SK-N-MC (cell line): ENCODE measurements around the gene ZCCHC12.
A peak's percentile ranks its signal among the peaks of the same experiment; 100 is the strongest.
"Not testable (repeated sequence)": the region's sequence is repeated elsewhere in the genome, so short reads cannot be mapped to it uniquely, and the experiment has no call there.

Experiments used
- DNase-seq: peaks from one replicate; pipeline ENCODE4 v3.0.0-alpha.2; 2011; ENCODE audit warnings: low read depth, low spot score
- H3K27ac ChIP-seq: fragments of 200-600 bp; sonication (generic); 2 replicates; pipeline ENCODE4 v1.5.1; 2016; ENCODE audit warnings: mixed run types
- H3K36me3 ChIP-seq: fragments of 200-600 bp; sonication (generic); 2 replicates; pipeline ENCODE4 v1.6.1; 2017; ENCODE audit warnings: antibody characterized with exemption, low read length, mixed read lengths; ENCODE audit not compliant: insufficient read depth
- H3K4me3 ChIP-seq: fragments of 200-600 bp; sonication (generic); 2 replicates; pipeline ENCODE4 v1.5.1; 2016
- H3K9ac ChIP-seq: fragments of 200-600 bp; sonication (generic); 2 replicates; pipeline ENCODE4 v1.8.0; 2017; ENCODE audit warnings: mixed run types, mixed read lengths; ENCODE audit not compliant: insufficient read length
- H3K9me3 ChIP-seq: fragments of 200-600 bp; sonication (generic); 2 replicates; pipeline ENCODE4 v1.6.1; 2017; ENCODE audit warnings: low read depth, mild to moderate bottlenecking, antibody characterized with exemption, low read length, moderate library complexity, mixed read lengths
- EZH2 ChIP-seq: fragments of 200-600 bp; sonication (generic); IDR thresholded peaks from one replicate; pipeline ENCODE4 v1.6.1; 2017; ENCODE audit warnings: antibody characterized with exemption
- FOXP2 ChIP-seq: optimal IDR thresholded peaks from 2 replicates; pipeline ENCODE3; 2011; ENCODE audit warnings: mild to moderate bottlenecking, moderate library complexity; ENCODE audit not compliant: insufficient read depth; ENCODE audit errors: extremely low read length, control extremely low read depth
- POLR2AphosphoS5 ChIP-seq: IDR thresholded peaks from 2 replicates; pipeline ENCODE4 v1.6.1; 2012; ENCODE audit warnings: mild to moderate bottlenecking, low read depth, low read length, borderline replicate concordance

ZCCHC12 gene

DNA sequence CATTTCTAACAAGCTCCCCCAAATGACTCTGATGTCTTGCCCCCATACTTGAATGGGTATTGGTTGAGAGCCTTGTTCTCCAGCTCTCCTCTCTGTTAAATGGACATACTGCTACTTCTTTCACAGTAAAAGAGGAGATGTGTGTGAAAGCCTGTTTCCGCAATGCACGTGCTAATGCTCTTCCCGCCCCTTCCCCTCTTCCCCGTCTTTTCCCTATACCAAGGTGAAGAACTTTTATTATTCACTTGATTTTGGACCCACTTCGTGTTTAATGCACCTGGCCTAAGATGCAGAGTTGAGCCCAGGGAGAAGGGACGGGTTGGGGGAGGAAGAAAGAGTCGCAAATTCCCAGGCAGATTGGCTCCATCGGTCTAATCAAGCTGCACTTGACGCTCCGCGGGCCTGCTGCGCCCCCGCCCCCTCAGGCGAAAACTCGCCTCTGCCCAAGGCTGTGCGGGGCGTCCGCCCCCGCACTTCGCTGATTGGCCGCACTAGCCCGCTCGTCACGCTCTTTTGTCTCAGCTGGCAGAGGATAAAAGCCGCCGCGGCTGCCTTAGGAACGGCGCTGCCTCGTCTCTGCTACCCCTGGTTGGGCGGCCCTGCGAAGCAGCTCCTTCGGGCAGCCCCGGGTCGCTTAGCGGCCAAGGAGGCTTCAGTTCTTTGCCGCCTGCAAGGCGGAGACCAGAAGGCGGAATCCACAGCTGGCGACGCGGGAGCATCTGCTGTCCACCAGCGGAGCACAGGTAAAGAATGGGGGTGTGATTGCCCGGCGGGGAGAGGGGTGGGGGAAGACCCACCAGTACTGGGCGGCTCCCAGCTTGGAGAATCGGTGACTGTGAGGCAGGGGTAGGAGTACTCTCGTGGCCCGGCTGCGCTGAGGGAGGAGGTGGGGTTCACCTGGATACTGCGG is at the start of gene ZCCHC12:
Gene ZCCHC12, plus strand, starts transcription at position 562 of the 910 bp plus-strand sequence. CDS start 1,421 bp downstream, outside the sequence.
- TF ChIP-seq EZH2 (no peak), POLR2AphosphoS5 (peak; percentile 17; the same call in 1 of the 2 replicates), FOXP2 (no peak)
- H3K9ac ChIP-seq = no peak within 1 kb of the TSS
- no peaks in the 10 kb centered on the region for H3K9me3 ChIP-seq
- no peak for DNase-seq
- peak within 1 kb of the TSS; percentile 74 for H3K4me3 ChIP-seq
- H3K27ac ChIP-seq = no peak within 1 kb of the TSS
- no peaks in the 10 kb centered on the region for H3K36me3 ChIP-seq

DNA sequence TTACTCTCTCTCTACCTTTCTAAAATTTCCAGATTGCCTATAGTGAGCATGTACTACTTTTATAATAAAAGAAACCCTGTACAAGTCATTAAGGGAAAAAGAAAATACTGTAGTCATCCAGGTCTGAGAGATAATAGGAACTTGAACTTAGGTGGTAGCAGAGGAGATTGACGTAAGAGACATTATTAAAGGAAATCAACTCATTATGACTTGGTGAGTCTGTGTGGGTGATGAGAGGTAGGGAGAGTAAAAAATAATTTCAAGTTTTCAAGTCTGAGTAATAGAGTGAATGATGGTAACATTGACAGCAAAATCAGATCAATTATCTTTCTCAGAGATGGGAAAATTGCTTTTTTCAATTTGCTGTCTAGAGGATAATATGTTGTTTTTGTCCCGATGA is 44.0 kb upstream of the ZCCHC12 start:
- no peak overlapping the region for H3K9ac ChIP-seq
- DNase-seq = no peak
- H3K27ac ChIP-seq = no peak overlapping the region

DNA sequence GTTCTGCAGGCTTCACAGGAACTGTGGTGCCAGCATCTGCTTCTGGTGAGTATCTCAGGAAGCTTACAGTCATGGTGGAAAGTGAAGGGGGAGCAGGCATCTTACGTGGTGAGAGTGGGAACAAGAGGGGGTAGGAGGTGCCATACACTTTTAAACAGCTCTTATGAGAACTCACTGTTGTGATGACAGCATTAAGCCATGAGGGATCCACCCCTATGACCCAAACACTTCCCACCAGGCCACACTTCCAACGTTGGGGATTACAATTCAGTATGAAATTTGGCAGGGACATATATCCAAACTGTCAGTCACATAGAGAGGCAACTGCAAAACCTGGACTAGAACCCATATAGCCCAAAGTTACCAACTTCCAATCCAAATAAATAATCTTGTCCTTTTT is 43.1 kb upstream of the ZCCHC12 start:
- Histone ChIP-seq H3K27ac (no peak overlapping the region), H3K9me3 (no peaks in the 10 kb centered on the region), H3K4me3 (no peak overlapping the region), H3K9ac (no peak overlapping the region), H3K36me3 (no peaks in the 10 kb centered on the region)
- no peak for TF ChIP-seq POLR2AphosphoS5
- no peak for TF ChIP-seq FOXP2
- no peak for TF ChIP-seq EZH2
- no peak for DNase-seq

More for the DNA sequence above, 44.0 kb upstream of the ZCCHC12 start:
- Histone ChIP-seq H3K9me3 (no peaks in the 10 kb centered on the region), H3K36me3 (no peaks in the 10 kb centered on the region), H3K4me3 (no peak overlapping the region)
- TF ChIP-seq FOXP2 = no peak
- no peak for TF ChIP-seq EZH2
- no peak for TF ChIP-seq POLR2AphosphoS5

DNA sequence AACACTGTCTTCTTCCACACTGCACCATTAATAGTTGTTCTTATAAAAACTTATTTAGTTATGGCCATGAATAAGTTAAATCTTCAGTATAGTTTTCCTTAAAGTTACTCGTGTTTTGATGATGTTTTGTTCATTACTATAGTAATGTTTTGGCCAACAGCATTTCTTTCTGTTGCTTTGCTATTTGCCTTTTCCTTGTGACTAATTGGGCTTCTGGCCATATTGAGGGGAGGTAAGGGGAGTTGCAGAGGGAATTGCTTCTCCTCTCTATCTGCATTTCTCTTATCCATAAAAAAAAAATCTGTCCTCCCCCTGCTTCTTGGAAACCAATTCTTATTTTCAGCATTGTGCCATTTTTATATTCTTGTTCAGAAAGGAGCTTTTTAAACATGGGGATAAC is 42.7 kb upstream of the ZCCHC12 start:
- Histone ChIP-seq H3K9ac (no peak overlapping the region), H3K27ac (no peak overlapping the region), H3K9me3 (no peaks in the 10 kb centered on the region), H3K4me3 (no peak overlapping the region), H3K36me3 (no peaks in the 10 kb centered on the region)
- TF ChIP-seq EZH2 (no peak), POLR2AphosphoS5 (no peak), FOXP2 (no peak)
- DNase-seq = no peak

DNA sequence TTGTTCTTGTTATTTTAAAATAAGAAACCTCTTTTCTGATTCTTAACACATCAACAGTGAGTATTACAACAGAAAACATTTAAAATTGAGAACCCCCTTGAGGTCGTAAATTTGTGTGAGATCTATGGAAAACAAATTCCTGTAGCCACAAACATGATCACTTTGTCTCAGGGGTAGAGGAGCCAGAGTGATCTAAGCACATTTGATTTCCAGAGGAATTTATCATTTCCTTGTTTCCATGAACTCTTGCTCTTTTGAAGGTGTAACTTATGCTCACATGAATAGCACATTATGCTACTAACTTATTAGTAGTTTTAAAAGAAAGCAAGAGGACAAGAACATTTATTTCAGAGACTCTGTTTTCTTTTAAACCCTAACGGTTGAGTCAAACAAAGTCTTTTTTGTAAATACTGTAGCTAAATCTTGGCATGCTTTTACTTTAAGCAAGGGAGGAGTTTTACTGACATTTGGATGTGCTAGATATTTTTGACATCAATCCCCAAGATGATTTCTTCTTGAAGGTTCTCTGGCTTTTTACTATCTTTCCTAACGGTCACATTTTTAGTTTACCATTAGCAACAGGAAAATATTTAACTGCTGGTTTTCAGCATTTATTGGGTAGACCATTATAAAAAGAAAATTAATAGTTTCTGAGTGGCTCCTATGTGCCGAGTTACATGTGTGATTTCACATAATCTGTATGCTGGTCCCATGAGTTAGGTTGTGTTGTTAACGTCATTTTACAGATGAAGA is 27.9 kb upstream of the ZCCHC12 start:
- no peaks in the 10 kb centered on the region for H3K36me3 ChIP-seq
- H3K9ac ChIP-seq = no peak overlapping the region
- H3K4me3 ChIP-seq = no peak overlapping the region
- H3K9me3 ChIP-seq = no peaks in the 10 kb centered on the region
- DNase-seq = no peak
- no peak for TF ChIP-seq FOXP2
- TF ChIP-seq POLR2AphosphoS5 = no peak
- no peak for TF ChIP-seq EZH2
- H3K27ac ChIP-seq = no peak overlapping the region

DNA sequence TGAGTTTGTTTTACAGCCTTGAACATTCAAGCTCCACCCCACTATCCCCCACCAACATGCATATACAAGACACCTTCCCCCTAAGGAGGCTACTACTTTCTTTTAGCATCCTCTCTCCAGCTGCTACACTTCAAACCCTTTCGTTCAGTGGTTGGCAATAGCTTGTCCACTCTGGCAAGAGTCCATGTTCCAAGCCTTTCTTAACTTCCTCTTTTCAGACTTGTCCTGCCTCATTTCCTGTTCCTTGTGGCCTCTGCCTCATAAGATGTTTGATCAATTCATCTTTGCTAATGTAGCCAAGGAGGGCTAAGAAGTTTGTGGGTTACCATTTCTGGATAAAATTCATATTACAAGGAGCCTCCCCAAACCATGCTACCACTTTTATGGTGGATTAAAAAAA is 20.8 kb upstream of the ZCCHC12 start:
- no peaks in the 10 kb centered on the region for H3K36me3 ChIP-seq
- no peak for DNase-seq

DNA sequence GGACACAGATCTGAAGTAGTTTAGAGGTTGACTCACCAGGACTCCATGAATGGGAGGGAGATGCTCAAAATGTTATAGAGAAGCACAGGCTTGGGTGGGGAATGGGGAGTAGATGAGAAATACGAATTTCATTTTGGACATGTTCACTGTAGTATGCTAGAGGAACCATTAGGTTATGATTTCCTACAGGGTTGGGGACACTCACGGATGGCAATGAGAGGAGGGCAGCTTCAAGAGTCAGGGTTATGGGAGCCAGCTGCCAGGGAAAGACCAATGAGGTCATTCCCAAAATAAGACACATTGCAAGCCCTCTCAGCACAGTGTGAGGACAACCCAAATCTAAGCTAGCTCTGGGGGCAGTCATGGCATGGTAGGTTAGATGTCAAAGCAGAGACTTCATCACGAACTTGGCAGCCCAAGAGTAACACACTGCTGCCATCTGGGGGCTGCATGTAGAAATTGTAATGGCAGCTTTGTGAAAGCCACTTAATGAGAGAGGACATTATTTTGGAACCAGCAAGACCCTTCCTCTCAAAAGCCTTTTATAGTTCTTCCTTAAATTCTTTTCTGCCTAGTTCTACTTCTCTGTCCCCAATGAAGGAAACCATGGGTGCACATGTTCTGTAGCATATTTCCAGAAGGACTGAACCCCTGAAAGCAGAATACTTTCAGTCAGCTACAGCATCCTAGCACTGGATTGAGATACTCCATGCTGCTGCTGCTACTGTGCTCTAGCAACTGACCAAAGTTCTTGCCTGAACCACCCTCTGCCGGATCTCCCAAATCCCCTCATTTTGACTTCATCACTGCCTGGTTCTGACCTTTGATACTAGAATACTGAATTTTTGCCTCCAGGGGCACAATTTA is 16.2 kb upstream of the ZCCHC12 start:
- no peak for TF ChIP-seq POLR2AphosphoS5
- TF ChIP-seq FOXP2 = no peak
- no peak for TF ChIP-seq EZH2
- H3K9ac ChIP-seq = no peak overlapping the region
- H3K9me3 ChIP-seq = no peaks in the 10 kb centered on the region
- H3K4me3 ChIP-seq = no peak overlapping the region
- no peaks in the 10 kb centered on the region for H3K36me3 ChIP-seq
- no peak for DNase-seq
- H3K27ac ChIP-seq = no peak overlapping the region

More for the DNA sequence above, 20.8 kb upstream of the ZCCHC12 start:
- Histone ChIP-seq H3K27ac (no peak overlapping the region), H3K9me3 (no peaks in the 10 kb centered on the region), H3K9ac (no peak overlapping the region), H3K4me3 (no peak overlapping the region)
- no peak for TF ChIP-seq FOXP2
- TF ChIP-seq POLR2AphosphoS5 = no peak
- TF ChIP-seq EZH2 = no peak

DNA sequence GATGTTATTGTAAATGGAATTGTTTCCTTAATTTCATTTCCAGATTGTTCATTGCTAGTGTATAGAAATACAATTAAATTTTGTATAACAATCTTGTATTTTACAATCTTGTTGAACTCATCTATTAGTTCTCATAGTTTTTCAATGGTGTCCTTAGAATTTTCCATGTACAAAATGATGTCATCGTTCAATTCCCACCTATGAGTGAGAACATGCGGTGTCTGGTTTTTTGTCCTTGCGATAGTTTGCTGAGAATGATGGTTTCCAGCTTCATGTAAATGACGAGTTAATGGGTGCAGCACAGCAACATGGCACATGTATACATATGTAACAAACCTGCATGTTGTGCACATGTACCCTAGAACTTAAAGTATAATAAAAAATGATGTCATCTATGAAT is 6.4 kb upstream of the ZCCHC12 start:
- DNase-seq, H3K9me3 ChIP-seq, H3K4me3 ChIP-seq, H3K9ac ChIP-seq, H3K36me3 ChIP-seq, H3K27ac ChIP-seq: not testable (repeated sequence)
